ENCODE measurements around the gene CELA2B.
"Not testable (repeated sequence)": the region's sequence is repeated elsewhere in the genome, so short reads cannot be mapped to it uniquely, and the experiment has no call there.

CELA2B gene

DNA sequence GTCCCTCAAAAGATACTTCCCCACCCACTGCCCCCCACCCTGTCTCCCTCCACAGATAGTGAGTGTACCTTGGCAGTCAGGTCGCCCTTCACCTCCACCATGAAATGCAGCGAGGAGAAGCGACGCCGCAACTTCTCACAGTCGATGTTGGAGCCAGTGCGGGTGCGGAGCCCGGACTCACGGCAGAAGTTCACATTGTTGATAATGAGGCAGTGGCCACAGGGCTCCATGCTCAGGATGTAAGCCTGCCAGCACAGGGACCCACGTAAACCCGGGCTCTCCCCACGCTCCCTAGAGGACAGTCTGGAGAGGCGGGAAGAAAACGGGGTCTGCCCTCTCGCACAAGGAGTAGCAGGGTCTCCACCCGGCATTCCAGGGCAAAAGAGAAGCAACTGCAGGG is 30.9 kb downstream of the CELA2B start:
- TF ChIP-seq, protein P1, sequence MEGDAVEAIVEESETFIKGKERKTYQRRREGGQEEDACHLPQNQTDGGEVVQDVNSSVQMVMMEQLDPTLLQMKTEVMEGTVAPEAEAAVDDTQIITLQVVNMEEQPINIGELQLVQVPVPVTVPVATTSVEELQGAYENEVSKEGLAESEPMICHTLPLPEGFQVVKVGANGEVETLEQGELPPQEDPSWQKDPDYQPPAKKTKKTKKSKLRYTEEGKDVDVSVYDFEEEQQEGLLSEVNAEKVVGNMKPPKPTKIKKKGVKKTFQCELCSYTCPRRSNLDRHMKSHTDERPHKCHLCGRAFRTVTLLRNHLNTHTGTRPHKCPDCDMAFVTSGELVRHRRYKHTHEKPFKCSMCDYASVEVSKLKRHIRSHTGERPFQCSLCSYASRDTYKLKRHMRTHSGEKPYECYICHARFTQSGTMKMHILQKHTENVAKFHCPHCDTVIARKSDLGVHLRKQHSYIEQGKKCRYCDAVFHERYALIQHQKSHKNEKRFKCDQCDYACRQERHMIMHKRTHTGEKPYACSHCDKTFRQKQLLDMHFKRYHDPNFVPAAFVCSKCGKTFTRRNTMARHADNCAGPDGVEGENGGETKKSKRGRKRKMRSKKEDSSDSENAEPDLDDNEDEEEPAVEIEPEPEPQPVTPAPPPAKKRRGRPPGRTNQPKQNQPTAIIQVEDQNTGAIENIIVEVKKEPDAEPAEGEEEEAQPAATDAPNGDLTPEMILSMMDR (conservative IDR thresholded peaks at IDR 0.05): no peak
- TF ChIP-seq ZFX (IDR thresholded peaks at IDR 0.05): no peak
- H3K27ac ChIP-seq: no peak overlapping the region

DNA sequence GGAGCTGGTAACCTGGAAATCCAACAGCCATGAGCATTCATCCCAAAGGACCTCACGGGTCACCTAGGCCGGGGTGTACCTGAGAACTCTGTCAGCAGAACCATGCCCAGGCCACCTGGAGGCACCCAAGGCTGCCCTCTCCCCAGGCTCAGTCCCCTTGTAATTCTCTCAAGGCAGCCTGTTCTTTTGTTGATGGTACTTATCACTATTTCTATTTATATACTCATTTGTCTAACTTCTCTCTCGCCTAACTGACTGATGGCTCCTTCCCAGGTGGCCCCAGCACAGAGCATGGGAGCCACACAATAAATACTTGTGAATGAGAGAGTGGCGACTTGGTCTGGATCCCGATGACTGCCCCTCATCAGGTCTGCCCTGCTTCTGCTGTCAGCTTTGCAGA is 31.4 kb downstream of the CELA2B start:
- no peak overlapping the region for H3K27ac ChIP-seq
- TF ChIP-seq, protein P1 (conservative IDR thresholded peaks at IDR 0.05): no peak
- TF ChIP-seq ZFX (IDR thresholded peaks at IDR 0.05): no peak

DNA sequence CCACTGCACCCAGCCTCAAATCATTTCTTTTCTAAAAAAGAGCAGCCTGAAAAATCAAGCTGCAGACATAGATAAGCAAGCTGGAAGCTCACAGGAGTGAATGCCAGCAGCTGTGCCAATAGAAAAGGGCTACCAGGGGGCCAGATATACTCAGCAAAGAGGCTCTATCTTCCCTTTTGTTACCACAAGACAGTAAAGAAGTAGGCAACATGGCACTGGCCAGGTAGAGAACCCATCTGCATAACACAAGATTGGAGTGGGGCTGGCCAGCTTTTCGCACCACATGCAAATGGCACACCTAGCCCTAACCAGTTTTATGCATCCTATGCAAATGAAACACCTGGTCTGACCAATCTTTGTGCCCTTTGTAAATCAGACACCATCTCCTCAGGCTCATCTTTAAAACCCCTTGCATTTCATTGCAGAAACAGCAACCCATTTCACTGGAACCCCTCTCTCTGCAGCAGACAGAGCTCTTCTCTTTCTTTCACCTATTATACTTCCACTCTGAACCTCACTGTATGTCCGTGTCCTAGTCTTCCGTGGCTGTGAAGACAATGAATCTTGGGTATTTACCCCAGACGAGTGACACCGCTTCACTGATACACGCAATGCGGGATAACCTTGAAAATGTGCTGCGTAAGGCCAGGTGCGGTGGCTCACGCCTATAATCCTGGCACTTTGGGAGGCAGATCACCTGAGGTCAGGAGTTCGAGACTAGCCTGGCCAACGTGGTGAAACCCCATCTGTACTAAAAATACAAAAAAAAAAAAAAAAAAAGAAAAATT is 33.0 kb downstream of the CELA2B start:
- TF ChIP-seq ZFX (IDR thresholded peaks at IDR 0.05): no peak
- TF ChIP-seq, protein P1 (conservative IDR thresholded peaks at IDR 0.05): no peak
- no peak overlapping the region for H3K27ac ChIP-seq

DNA sequence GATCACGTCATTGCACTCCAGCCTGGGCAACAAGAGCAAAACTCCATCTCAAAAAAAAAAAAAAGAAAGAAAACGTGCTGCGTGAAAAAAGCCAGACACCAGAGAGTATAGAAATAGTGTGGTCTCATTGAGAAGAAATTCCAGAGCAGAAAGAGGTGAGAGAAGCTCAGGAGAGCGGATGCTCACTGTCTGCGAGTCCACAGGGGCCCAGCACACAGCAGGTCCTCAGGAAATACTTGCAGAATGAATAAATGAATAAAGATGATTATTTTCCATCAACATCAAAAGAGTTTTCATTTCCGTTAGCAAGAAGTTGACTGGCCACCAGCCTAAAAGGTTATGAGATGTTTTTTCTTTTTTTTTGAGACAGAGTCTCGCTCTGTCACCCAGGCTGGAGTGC is 33.7 kb downstream of the CELA2B start:
- H3K27ac ChIP-seq: no peak overlapping the region
- no peak for TF ChIP-seq ZFX (IDR thresholded peaks at IDR 0.05)
- TF ChIP-seq, protein P1 (conservative IDR thresholded peaks at IDR 0.05): no peak

DNA sequence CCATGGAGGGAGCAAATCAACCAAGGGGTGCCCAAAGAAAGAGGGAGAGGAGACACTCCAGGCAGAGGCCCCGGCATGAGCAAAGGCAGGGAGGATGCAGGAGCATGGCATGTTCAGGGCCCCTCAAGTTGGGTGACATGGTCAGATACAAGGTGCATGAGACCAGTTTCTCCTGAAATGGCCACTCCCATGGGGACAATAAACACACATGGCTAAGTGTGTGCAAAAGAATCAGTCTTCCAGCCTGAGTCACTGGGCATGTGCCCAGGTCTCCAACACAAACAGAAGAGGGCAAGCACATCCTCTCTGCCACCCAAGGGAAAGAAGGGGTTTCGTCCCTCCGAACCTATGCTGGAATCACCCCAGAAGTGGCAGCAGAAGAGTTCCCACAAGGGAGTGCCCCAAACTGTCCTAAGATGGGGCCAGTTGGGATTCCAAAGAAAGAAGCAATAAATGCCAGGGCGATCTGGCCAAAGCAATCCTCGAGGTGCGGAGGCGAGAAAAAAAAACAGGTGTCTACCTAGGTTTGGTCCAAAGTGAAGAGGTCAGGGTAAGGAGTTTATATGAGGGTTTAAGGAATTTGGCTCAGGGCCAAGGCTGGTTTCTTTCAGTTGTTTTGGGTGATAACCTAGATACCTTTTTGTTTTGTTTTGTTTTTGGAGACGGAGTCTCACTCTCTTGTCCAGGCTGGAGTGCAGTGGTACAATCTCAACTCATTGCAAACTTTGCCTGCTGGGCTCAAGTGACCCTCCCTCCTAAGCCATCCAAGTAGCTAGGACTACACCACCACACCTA is 34.9 kb downstream of the CELA2B start:
- TF ChIP-seq ZFX (IDR thresholded peaks at IDR 0.05): no peak
- TF ChIP-seq, protein P1 (conservative IDR thresholded peaks at IDR 0.05): no peak
- H3K27ac ChIP-seq: no peak overlapping the region

DNA sequence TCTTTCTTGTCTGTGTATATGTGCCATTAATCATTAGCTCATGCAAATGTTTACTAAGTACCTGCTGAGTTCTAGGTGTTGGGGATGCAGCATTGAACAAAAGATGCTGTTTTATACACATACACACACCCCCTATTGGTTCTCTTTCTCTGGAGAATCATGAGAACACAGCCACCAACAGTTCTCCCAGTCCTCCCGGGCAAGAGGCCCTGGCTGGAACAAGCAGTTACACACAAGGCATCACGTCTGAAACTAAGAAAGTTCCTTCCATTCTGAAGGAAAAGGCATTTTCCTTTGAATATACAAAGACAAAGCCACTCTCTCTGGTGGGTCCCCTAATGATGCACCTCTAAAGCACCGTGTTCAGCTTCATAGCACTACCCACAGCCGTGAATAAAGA is 37.3 kb downstream of the CELA2B start:
- no peak for TF ChIP-seq ZFX (IDR thresholded peaks at IDR 0.05)
- TF ChIP-seq, protein P1 (conservative IDR thresholded peaks at IDR 0.05): no peak
- H3K27ac ChIP-seq: no peak overlapping the region

DNA sequence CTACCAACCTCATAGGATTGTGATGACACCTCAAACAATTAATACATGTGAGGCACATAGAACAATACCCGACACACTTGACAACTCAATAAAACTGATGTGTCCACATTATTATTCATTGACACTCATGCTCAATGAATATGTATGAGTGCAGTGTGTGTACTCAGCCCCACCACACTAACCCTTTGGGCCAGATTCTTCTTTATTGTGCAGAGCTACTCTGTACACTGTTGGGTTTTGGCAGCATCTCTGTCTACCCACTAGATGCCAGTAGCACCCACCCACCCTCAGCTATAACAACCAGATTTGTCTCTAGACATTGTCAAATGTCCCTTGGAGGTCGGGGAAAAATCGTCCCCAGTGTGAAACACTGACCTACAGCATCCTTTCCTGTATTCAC is 38.0 kb downstream of the CELA2B start:
- TF ChIP-seq, protein P1 (conservative IDR thresholded peaks at IDR 0.05): no peak
- TF ChIP-seq ZFX (IDR thresholded peaks at IDR 0.05): no peak
- H3K27ac ChIP-seq: no peak overlapping the region

DNA sequence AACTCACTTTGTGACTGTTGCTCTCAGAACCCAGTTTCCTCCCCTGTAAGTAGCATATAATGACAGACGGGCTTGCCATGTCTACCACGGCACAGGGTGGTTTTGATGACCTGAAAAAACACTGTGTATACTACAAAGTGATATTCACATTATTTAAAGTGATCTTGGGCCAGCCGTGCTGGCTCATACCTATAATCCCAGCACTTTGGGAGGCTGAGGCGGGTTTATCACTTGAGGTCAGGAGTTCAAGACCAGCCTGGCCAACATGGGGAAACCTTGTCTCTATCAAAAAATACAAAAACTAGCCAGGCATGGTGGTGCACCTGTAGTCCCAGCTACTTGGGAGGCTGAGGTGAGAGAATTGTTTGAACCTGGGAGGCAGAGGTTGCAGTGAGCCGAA is 38.7 kb downstream of the CELA2B start:
- H3K27ac ChIP-seq: not testable (repeated sequence)
